ENCODE measurements around the gene NFIA.

DNA sequence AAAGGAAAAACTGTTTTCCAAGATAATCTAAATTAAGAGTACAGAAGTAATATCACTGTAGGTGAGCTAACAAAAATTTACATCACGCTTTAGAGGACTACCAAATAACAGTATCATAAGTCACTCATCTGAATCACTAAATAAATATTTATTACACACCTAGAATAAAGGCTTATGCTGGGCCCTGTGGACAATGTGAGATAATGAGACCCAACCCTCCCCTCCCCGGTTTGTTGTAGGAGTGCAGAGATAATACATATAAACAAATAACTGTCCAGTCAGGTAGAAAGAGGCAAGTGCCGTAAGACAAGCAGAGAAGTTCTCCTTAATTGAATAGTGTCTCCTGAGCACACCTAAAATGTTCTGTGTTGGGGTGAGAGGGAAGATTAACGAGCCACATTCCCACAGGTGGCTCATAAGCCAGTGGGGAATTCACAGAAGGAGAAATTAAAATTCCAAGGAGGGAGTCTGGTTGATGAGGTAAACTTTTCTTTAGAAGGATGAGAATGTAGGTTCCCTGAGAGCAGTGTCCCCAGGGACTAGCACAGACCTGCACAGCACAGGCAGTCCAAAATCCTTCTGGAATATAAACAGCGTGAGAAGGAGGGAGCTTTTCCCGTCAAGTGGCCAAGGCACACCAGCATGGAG is 241.4 kb downstream of the NFIA start:
- TF ChIP-seq CTCF (IDR thresholded peaks at IDR 0.05) (no peak), POLR2A (IDR thresholded peaks at IDR 0.05) (no peak)

Data from Peyer's patch (tissue), 4 donors.